ENCODE measurements around the gene SLC5A1.

- TF ChIP-seq CTCF (IDR thresholded peaks at IDR 0.05) (no peak), POLR2A (IDR thresholded peaks at IDR 0.05) (no peak), EP300 (IDR thresholded peaks at IDR 0.05) (no peak)
Measured at GRCh38 chr22:32158712-32159533, 115.9 kb downstream of the SLC5A1 start, which contains the start of gene C22orf42.
